Liver (tissue), 3 donors: ENCODE data around the gene CREB5.

Experiments used
- EGR1 ChIP-seq, 2 donors: IDR thresholded peaks; 2 replicates each; pipeline ENCODE4 v1.6.1; 2016 to 2018; ENCODE audit warnings: antibody characterized with exemption in 2 of 2, low read depth in 2 of 2
- RAD21 ChIP-seq, 2 donors: IDR thresholded peaks; 2 replicates each; pipeline ENCODE4 v1.6.1; 2016; ENCODE audit warnings: antibody characterized with exemption in 2 of 2, mild to moderate bottlenecking in 2 of 2
- SP1 ChIP-seq: IDR thresholded peaks from 2 replicates; pipeline ENCODE4 v1.6.1; 2018; ENCODE audit warnings: antibody characterized with exemption, mild to moderate bottlenecking
- YY1 ChIP-seq: IDR thresholded peaks from 2 replicates; pipeline ENCODE4 v1.6.1; 2016; ENCODE audit warnings: antibody characterized with exemption, mild to moderate bottlenecking
- TF ChIP-seq, protein P1 (sequence below): fragments of 150-350 bp; IDR thresholded peaks from 2 replicates; pipeline ENCODE4 v1.5.1; 2017; ENCODE audit warnings: improper control_type of control experiment, low read depth, low read length; ENCODE audit not compliant: missing input control
- TF ChIP-seq, protein P2 (sequence below): IDR thresholded peaks from 2 replicates; pipeline ENCODE4 v1.6.1; 2016; ENCODE audit warnings: antibody characterized with exemption, mild to moderate bottlenecking
- TF ChIP-seq, protein P3 (sequence below): IDR thresholded peaks from 2 replicates; pipeline ENCODE4 v1.6.1; 2016; ENCODE audit warnings: antibody characterized with exemption
- TF ChIP-seq, protein P4 (sequence below): IDR thresholded peaks from 2 replicates; pipeline ENCODE4 v1.6.1; 2016; ENCODE audit warnings: antibody characterized with exemption
- donor health status: healthy.
- donor health status: healthy.

DNA sequence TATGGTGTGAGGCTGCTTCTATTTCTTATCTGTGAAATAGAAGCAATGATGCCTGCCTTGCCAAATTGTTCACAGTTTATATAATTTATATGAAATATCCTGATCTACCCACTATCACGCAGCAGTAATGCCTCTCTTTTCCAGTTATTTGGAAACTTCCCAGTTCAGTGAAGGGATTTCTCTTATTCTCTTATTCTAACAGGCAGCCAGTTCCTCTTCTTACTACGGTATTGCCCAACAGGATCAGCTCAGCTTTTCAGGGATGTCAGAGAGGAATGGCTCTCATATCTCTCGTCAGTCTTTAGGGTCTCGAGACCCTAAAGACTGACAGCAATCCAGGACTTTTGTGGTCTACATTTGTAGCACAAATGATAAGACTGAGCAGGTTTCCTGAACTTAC lies 215.6 kb downstream of the CREB5 start:
- TF ChIP-seq, protein P1, sequence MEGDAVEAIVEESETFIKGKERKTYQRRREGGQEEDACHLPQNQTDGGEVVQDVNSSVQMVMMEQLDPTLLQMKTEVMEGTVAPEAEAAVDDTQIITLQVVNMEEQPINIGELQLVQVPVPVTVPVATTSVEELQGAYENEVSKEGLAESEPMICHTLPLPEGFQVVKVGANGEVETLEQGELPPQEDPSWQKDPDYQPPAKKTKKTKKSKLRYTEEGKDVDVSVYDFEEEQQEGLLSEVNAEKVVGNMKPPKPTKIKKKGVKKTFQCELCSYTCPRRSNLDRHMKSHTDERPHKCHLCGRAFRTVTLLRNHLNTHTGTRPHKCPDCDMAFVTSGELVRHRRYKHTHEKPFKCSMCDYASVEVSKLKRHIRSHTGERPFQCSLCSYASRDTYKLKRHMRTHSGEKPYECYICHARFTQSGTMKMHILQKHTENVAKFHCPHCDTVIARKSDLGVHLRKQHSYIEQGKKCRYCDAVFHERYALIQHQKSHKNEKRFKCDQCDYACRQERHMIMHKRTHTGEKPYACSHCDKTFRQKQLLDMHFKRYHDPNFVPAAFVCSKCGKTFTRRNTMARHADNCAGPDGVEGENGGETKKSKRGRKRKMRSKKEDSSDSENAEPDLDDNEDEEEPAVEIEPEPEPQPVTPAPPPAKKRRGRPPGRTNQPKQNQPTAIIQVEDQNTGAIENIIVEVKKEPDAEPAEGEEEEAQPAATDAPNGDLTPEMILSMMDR = no peak
- no peak for TF ChIP-seq YY1
- TF ChIP-seq, protein P2, sequence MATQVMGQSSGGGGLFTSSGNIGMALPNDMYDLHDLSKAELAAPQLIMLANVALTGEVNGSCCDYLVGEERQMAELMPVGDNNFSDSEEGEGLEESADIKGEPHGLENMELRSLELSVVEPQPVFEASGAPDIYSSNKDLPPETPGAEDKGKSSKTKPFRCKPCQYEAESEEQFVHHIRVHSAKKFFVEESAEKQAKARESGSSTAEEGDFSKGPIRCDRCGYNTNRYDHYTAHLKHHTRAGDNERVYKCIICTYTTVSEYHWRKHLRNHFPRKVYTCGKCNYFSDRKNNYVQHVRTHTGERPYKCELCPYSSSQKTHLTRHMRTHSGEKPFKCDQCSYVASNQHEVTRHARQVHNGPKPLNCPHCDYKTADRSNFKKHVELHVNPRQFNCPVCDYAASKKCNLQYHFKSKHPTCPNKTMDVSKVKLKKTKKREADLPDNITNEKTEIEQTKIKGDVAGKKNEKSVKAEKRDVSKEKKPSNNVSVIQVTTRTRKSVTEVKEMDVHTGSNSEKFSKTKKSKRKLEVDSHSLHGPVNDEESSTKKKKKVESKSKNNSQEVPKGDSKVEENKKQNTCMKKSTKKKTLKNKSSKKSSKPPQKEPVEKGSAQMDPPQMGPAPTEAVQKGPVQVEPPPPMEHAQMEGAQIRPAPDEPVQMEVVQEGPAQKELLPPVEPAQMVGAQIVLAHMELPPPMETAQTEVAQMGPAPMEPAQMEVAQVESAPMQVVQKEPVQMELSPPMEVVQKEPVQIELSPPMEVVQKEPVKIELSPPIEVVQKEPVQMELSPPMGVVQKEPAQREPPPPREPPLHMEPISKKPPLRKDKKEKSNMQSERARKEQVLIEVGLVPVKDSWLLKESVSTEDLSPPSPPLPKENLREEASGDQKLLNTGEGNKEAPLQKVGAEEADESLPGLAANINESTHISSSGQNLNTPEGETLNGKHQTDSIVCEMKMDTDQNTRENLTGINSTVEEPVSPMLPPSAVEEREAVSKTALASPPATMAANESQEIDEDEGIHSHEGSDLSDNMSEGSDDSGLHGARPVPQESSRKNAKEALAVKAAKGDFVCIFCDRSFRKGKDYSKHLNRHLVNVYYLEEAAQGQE = no peak
- no peak for TF ChIP-seq EGR1 (IDR thresholded peaks at IDR 0.05; ENCODE audit: low read depth in 2 of 2)
- TF ChIP-seq RAD21 (IDR thresholded peaks at IDR 0.05) = no peak
- TF ChIP-seq, protein P3, sequence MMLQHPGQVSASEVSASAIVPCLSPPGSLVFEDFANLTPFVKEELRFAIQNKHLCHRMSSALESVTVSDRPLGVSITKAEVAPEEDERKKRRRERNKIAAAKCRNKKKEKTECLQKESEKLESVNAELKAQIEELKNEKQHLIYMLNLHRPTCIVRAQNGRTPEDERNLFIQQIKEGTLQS = no peak
- TF ChIP-seq SP1 = no peak
- TF ChIP-seq, protein P4, sequence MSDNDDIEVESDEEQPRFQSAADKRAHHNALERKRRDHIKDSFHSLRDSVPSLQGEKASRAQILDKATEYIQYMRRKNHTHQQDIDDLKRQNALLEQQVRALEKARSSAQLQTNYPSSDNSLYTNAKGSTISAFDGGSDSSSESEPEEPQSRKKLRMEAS = no peak
